Measurements from ENCODE around the gene STRA6.
"Not testable (repeated sequence)": the region's sequence is repeated elsewhere in the genome, so short reads cannot be mapped to it uniquely, and the experiment has no call there.

The STRA6 gene

GRCh38 chr15:74179983-74180880, 22.4 kb downstream of the STRA6 start:
- no peak for DNase-seq (ENCODE audit: low read depth in 2 of 2)

GRCh38 chr15:74179101-74179841, 23.3 kb downstream of the STRA6 start:
- DNase-seq (ENCODE audit: low read depth in 2 of 2), result no peak

GRCh38 chr15:74178326-74179100, 24.1 kb downstream of the STRA6 start:
- DNase-seq (ENCODE audit: low read depth in 2 of 2), result no peak

- no peak for DNase-seq (ENCODE audit: low read depth in 2 of 2)
Measured at GRCh38 chr15:74176262-74177214, 26.0 kb downstream of the STRA6 start.

GRCh38 chr15:74175271-74176191, 27.1 kb downstream of the STRA6 start:
- DNase-seq (ENCODE audit: low read depth in 2 of 2), result no peak

- DNase-seq (ENCODE audit: low read depth in 2 of 2), result no peak
Measured at GRCh38 chr15:74174958-74175253, 27.7 kb downstream of the STRA6 start.

- DNase-seq (ENCODE audit: low read depth in 2 of 2), result no peak
Measured at GRCh38 chr15:74174219-74174957, 28.2 kb downstream of the STRA6 start.

GRCh38 chr15:74173380-74174218, 29.0 kb downstream of the STRA6 start, which contains the start of gene ISLR:
Gene ISLR, plus strand, starts transcription at chr15:74173710. Its CDS starts 1,149 bp downstream, at chr15:74174859.
- DNase-seq (ENCODE audit: low read depth in 2 of 2), result no peak

- no peak for DNase-seq (ENCODE audit: low read depth in 2 of 2)
Measured at GRCh38 chr15:74172701-74173379, 29.7 kb downstream of the STRA6 start.

GRCh38 chr15:74171965-74172541, 30.5 kb downstream of the STRA6 start:
- no peak for DNase-seq (ENCODE audit: low read depth in 2 of 2)

GRCh38 chr15:74170875-74171578, 31.6 kb downstream of the STRA6 start:
- DNase-seq (ENCODE audit: low read depth in 2 of 2), result no peak

- no peak for DNase-seq (ENCODE audit: low read depth in 2 of 2)
Measured at GRCh38 chr15:74170071-74170844, 32.3 kb downstream of the STRA6 start.

- DNase-seq (ENCODE audit: low read depth in 2 of 2), result no peak
Measured at GRCh38 chr15:74168711-74169126, 33.9 kb downstream of the STRA6 start.

GRCh38 chr15:74167891-74168331, 34.7 kb downstream of the STRA6 start:
- DNase-seq (ENCODE audit: low read depth in 2 of 2), result no peak

- no peak for DNase-seq (ENCODE audit: low read depth in 2 of 2)
Measured at GRCh38 chr15:74165461-74165860, 37.1 kb downstream of the STRA6 start.

- DNase-seq (ENCODE audit: low read depth in 2 of 2), result not testable (repeated sequence)
Measured at GRCh38 chr15:74162195-74162536, 40.4 kb downstream of the STRA6 start.
